WTC11 (cell line): Measurements from ENCODE around the gene PGF. TPM values are rescaled to one million over a fixed set of nuclear protein-coding genes. Genes with fewer than 3 reads are reported as not detected.

Experiments
- ATAC-seq: fragments of 200-7000 bp; cut with Tn5 transposase; 2 replicates; pipeline ENCODE4 v1.10.0; 2021; ENCODE audit warnings: mild to moderate bottlenecking, moderate library complexity
- CTCF ChIA-PET: fragments of 300-600 bp; sonication (Branson Sonifier 250); formaldehyde crosslinking; loops from one replicate; lab custom pipeline; 2021; ENCODE audit warnings: antibody characterized with exemption; lab: Charles Lee
- POLR2A ChIA-PET: fragments of 350-600 bp; sonication (Branson Sonifier 250); formaldehyde crosslinking; loops from one replicate; lab custom pipeline; 2021; ENCODE audit warnings: antibody characterized with exemption; lab: Charles Lee
- DNase-seq: peaks from one replicate; pipeline ENCODE4 v3.0.0; 2021; ENCODE audit warnings: low spot score
- H3K27ac Mint-ChIP-seq: 2 replicates; pipeline ENCODE4 v1.8.0; 2021; ENCODE audit warnings: mixed read lengths
- H3K27me3 Mint-ChIP-seq: 2 replicates; pipeline ENCODE4 v1.8.0; 2021; ENCODE audit warnings: low read depth, mild to moderate bottlenecking, moderate library complexity, mixed read lengths
- H3K36me3 Mint-ChIP-seq: 2 replicates; pipeline ENCODE4 v1.8.0; 2021; ENCODE audit warnings: mixed read lengths
- H3K4me1 Mint-ChIP-seq: 2 replicates; pipeline ENCODE4 v1.8.0; 2022; ENCODE audit warnings: mixed read lengths
- H3K4me3 Mint-ChIP-seq: 2 replicates; pipeline ENCODE4 v1.8.0; 2021; ENCODE audit warnings: mild to moderate bottlenecking, moderate library complexity, mixed read lengths
- H3K9me3 Mint-ChIP-seq: 2 replicates; pipeline ENCODE4 v1.8.0; 2021; ENCODE audit warnings: mixed read lengths
- CREB1 ChIP-seq: sonication (generic); formaldehyde crosslinking; IDR thresholded peaks from 2 replicates; pipeline ENCODE4 v1.8.0; 2023; ENCODE audit warnings: mild to moderate bottlenecking, missing genetic modification reagents
- CREM ChIP-seq: sonication (generic); formaldehyde crosslinking; IDR thresholded peaks from 2 replicates; pipeline ENCODE4 v1.8.1; 2022; ENCODE audit warnings: mild to moderate bottlenecking, missing genetic modification reagents, moderate library complexity
- CTCF ChIP-seq: fragments of 200-600 bp; IDR thresholded peaks from 2 replicates; pipeline ENCODE4 v1.8.0; 2022; ENCODE audit warnings: antibody characterized with exemption
- ETV6 ChIP-seq: sonication (generic); formaldehyde crosslinking; IDR thresholded peaks from 2 replicates; pipeline ENCODE4 v1.8.1; 2022; ENCODE audit warnings: mild to moderate bottlenecking, missing genetic modification reagents
- FOXP1 ChIP-seq: sonication (generic); formaldehyde crosslinking; IDR thresholded peaks from 2 replicates; pipeline ENCODE4 v1.8.0; 2022; ENCODE audit warnings: missing genetic modification reagents, mild to moderate bottlenecking, moderate library complexity, borderline replicate concordance
- OVOL2 ChIP-seq: fragments of 250-450 bp; sonication (Bioruptor Pico); IDR thresholded peaks from 2 replicates; pipeline ENCODE4 v1.9.0; 2021; ENCODE audit warnings: mild to moderate bottlenecking, borderline replicate concordance
- PRRX2 ChIP-seq: fragments of 250-450 bp; sonication (Bioruptor Pico); IDR thresholded peaks from 2 replicates; pipeline ENCODE4 v1.8.0; 2021; ENCODE audit warnings: mild to moderate bottlenecking
- SOX15 ChIP-seq: fragments of 250-450 bp; sonication (Bioruptor Pico); IDR thresholded peaks from 2 replicates; pipeline ENCODE4 v1.9.0; 2021; ENCODE audit warnings: mild to moderate bottlenecking
- TEAD4 ChIP-seq: sonication (generic); formaldehyde crosslinking; IDR thresholded peaks from 2 replicates; pipeline ENCODE4 v1.8.0; 2022; ENCODE audit warnings: mild to moderate bottlenecking, missing genetic modification reagents
- USF1 ChIP-seq: sonication (generic); formaldehyde crosslinking; IDR thresholded peaks from 2 replicates; pipeline ENCODE4 v1.8.0; 2022; ENCODE audit warnings: mild to moderate bottlenecking, missing genetic modification reagents
- ZNF138 ChIP-seq: sonication (generic); formaldehyde crosslinking; conservative IDR thresholded peaks from 2 replicates; pipeline ENCODE4 v1.8.1; 2022; ENCODE audit warnings: mild to moderate bottlenecking, moderate library complexity, missing genetic modification reagents
- ZNF317 ChIP-seq: sonication (generic); formaldehyde crosslinking; IDR thresholded peaks from 2 replicates; pipeline ENCODE4 v1.8.1; 2023; ENCODE audit warnings: low read depth, mild to moderate bottlenecking, moderate library complexity, missing genetic modification reagents, borderline replicate concordance
- ZNF423 ChIP-seq: fragments of 250-450 bp; sonication (Bioruptor Pico); IDR thresholded peaks from 2 replicates; pipeline ENCODE4 v2.1.2; 2022; ENCODE audit warnings: mild to moderate bottlenecking, moderate library complexity
- ZNF425 ChIP-seq: fragments of 250-450 bp; sonication (Bioruptor Pico); conservative IDR thresholded peaks from 2 replicates; pipeline ENCODE4 v1.9.0; 2021; ENCODE audit warnings: mild to moderate bottlenecking
- ZNF671 ChIP-seq: fragments of 250-450 bp; sonication (Bioruptor Pico); IDR thresholded peaks from 2 replicates; pipeline ENCODE4 v1.8.0; 2021; ENCODE audit warnings: mild to moderate bottlenecking
- total RNA-seq: library from RNA; stranded (reverse); gene quantifications from 3 replicates; pipeline ENCODE4 v1.2.3, GENCODE V29; 2021
- TF ChIP-seq, protein P1 (sequence below): sonication (generic); formaldehyde crosslinking; IDR thresholded peaks from 2 replicates; pipeline ENCODE4 v1.8.0; 2023; ENCODE audit warnings: mild to moderate bottlenecking, missing genetic modification reagents
- TF ChIP-seq, protein P2 (sequence below): sonication (generic); formaldehyde crosslinking; conservative IDR thresholded peaks from 2 replicates; pipeline ENCODE4 v1.8.1; 2022; ENCODE audit warnings: mild to moderate bottlenecking, missing genetic modification reagents
- TF ChIP-seq, protein P3 (sequence below): fragments of 250-450 bp; sonication (Bioruptor Pico); IDR thresholded peaks from 2 replicates; pipeline ENCODE4 v1.8.0; 2021; ENCODE audit warnings: mild to moderate bottlenecking
- TF ChIP-seq, protein P4 (sequence below): sonication (generic); formaldehyde crosslinking; IDR thresholded peaks from 2 replicates; pipeline ENCODE4 v1.8.1; 2023; ENCODE audit warnings: mild to moderate bottlenecking, missing genetic modification reagents
- TF ChIP-seq, protein P5 (sequence below): fragments of 250-450 bp; sonication (Bioruptor Pico); IDR thresholded peaks from 2 replicates; pipeline ENCODE4 v2.1.2; 2022; ENCODE audit warnings: mild to moderate bottlenecking, moderate library complexity

Gene PGF
- total RNA-seq, 1 experiment from 2014 or later: 6.7 TPM

DNA sequence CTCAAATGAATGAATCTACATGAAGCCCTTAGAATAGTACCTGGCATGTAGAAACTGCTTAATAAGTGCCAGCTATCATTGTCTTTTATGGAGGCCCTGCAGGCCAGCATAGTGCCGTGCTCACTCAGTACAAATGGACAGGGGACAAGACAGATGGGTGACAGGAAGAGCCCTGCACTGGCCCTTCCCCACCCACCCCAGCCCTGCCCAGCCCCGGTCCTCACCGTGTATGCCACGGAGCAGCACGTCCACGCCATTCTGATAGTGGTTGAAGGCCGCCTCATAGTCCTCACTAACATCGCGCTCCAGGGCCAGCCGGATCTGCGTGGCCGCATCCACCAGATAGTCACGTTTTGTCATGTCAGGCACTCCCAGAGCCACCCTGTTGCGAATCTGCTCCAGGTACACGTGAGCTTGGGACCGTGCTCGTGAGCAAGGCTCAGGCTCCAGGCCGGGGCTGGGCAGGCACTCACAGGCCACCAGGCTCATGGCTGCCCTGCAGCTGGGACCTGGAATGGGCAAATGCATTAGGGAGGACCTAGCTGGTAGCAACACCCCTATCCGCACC, 34.3 kb downstream of the PGF start (continued):
- TF ChIP-seq, protein P1, sequence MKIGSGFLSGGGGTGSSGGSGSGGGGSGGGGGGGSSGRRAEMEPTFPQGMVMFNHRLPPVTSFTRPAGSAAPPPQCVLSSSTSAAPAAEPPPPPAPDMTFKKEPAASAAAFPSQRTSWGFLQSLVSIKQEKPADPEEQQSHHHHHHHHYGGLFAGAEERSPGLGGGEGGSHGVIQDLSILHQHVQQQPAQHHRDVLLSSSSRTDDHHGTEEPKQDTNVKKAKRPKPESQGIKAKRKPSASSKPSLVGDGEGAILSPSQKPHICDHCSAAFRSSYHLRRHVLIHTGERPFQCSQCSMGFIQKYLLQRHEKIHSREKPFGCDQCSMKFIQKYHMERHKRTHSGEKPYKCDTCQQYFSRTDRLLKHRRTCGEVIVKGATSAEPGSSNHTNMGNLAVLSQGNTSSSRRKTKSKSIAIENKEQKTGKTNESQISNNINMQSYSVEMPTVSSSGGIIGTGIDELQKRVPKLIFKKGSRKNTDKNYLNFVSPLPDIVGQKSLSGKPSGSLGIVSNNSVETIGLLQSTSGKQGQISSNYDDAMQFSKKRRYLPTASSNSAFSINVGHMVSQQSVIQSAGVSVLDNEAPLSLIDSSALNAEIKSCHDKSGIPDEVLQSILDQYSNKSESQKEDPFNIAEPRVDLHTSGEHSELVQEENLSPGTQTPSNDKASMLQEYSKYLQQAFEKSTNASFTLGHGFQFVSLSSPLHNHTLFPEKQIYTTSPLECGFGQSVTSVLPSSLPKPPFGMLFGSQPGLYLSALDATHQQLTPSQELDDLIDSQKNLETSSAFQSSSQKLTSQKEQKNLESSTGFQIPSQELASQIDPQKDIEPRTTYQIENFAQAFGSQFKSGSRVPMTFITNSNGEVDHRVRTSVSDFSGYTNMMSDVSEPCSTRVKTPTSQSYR (CRISPR knock-in tag): no peak

GRCh38 chr14:74920281-74920680, 35.1 kb downstream of the PGF start:
- Mint-ChIP-seq H3K36me3 (no peaks in the 10 kb centered on the region), H3K27me3 (0 out of 2 replicates have a peak, but pooled peaks cover 3% of the 10 kb centered on the region), H3K4me1 (peaks cover 9% of the 10 kb centered on the region), H3K4me3 (no peak overlapping the region), H3K27ac (no peak overlapping the region), H3K9me3 (no peaks in the 10 kb centered on the region)
- ChIA-PET POLR2A (no interaction called here), CTCF (interaction anchor here (0.8 to 4.8 kb wide), 3 partner anchors 14 to 26 kb away, joined by 3 to 62 read pairs (median 60); no protein-coding TSS in a partner anchor)
- no peak for DNase-seq
- TF ChIP-seq OVOL2: no peak
- TF ChIP-seq CREB1 (CRISPR knock-in tag): no peak
- TF ChIP-seq PRRX2 (CRISPR knock-in tag): no peak
- no peak for TF ChIP-seq ETV6 (CRISPR knock-in tag)
- no peak for TF ChIP-seq FOXP1 (CRISPR knock-in tag)
- no peak for TF ChIP-seq ZNF423 (CRISPR knock-in tag)
- no peak for TF ChIP-seq SOX15 (CRISPR knock-in tag)
- TF ChIP-seq, protein P2, sequence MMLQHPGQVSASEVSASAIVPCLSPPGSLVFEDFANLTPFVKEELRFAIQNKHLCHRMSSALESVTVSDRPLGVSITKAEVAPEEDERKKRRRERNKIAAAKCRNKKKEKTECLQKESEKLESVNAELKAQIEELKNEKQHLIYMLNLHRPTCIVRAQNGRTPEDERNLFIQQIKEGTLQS (CRISPR knock-in tag): no peak
- no peak for TF ChIP-seq TEAD4 (CRISPR knock-in tag)
- TF ChIP-seq CREM (CRISPR knock-in tag): no peak
- no peak for TF ChIP-seq ZNF317
- no peak for TF ChIP-seq ZNF138 (CRISPR knock-in tag)
- no peak for TF ChIP-seq ZNF425 (CRISPR knock-in tag)
- TF ChIP-seq, protein P3, sequence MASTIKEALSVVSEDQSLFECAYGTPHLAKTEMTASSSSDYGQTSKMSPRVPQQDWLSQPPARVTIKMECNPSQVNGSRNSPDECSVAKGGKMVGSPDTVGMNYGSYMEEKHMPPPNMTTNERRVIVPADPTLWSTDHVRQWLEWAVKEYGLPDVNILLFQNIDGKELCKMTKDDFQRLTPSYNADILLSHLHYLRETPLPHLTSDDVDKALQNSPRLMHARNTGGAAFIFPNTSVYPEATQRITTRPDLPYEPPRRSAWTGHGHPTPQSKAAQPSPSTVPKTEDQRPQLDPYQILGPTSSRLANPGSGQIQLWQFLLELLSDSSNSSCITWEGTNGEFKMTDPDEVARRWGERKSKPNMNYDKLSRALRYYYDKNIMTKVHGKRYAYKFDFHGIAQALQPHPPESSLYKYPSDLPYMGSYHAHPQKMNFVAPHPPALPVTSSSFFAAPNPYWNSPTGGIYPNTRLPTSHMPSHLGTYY (CRISPR knock-in tag): no peak
- TF ChIP-seq, protein P4, sequence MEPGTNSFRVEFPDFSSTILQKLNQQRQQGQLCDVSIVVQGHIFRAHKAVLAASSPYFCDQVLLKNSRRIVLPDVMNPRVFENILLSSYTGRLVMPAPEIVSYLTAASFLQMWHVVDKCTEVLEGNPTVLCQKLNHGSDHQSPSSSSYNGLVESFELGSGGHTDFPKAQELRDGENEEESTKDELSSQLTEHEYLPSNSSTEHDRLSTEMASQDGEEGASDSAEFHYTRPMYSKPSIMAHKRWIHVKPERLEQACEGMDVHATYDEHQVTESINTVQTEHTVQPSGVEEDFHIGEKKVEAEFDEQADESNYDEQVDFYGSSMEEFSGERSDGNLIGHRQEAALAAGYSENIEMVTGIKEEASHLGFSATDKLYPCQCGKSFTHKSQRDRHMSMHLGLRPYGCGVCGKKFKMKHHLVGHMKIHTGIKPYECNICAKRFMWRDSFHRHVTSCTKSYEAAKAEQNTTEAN (CRISPR knock-in tag): no peak
- TF ChIP-seq, protein P5, sequence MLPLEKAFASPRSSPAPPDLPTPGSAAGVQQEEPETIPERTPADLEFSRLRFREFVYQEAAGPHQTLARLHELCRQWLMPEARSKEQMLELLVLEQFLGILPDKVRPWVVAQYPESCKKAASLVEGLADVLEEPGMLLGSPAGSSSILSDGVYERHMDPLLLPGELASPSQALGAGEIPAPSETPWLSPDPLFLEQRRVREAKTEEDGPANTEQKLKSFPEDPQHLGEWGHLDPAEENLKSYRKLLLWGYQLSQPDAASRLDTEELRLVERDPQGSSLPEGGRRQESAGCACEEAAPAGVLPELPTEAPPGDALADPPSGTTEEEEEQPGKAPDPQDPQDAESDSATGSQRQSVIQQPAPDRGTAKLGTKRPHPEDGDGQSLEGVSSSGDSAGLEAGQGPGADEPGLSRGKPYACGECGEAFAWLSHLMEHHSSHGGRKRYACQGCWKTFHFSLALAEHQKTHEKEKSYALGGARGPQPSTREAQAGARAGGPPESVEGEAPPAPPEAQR (CRISPR knock-in tag): no peak
- TF ChIP-seq CTCF: no peak
- TF ChIP-seq USF1 (CRISPR knock-in tag): no peak
- no peak for TF ChIP-seq ZNF671 (CRISPR knock-in tag)
- no peak for ATAC-seq
